AG09309 (cell line): ENCODE measurements around the gene PTGES.
A peak's percentile ranks its signal among the peaks of the same experiment; 100 is the strongest.

Experiments
- DNase-seq: peaks from one replicate; pipeline ENCODE4 v3.0.0-alpha.2; 2010; ENCODE audit warnings: low read depth
- H3K4me3 ChIP-seq: 2 replicates; pipeline ENCODE4 v1.5.1; 2011; ENCODE audit warnings: mild to moderate bottlenecking, low read depth, low read length, moderate library complexity; ENCODE audit not compliant: control insufficient read depth
- TF ChIP-seq, protein P1 (sequence below): IDR thresholded peaks from 2 replicates; pipeline ENCODE4 v1.5.1; 2011; ENCODE audit warnings: mild to moderate bottlenecking, low read depth, low read length, inconsistent platforms; ENCODE audit not compliant: insufficient read depth, control insufficient read depth; ENCODE audit errors: missing control alignments

PTGES gene

DNA sequence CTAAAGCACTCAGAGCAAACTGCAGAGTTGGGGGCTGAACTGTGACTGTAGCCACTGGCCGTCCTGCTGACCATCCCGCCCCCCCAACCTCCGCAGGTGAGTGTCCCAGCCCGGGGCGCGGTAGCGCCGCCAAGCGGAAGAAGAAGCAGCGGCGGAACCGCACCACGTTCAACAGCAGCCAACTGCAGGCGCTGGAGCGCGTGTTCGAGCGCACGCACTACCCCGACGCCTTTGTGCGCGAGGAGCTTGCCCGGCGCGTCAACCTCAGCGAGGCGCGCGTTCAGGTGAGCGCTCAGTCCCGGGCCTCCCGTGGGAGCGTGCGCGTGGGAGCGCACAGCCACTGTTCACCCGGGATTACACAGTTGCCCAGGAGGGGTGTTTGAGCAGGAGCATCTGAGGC, 33.7 kb downstream of the PTGES start:
- no peak overlapping the region for H3K4me3 ChIP-seq
- DNase-seq: no peak
- TF ChIP-seq, protein P1, sequence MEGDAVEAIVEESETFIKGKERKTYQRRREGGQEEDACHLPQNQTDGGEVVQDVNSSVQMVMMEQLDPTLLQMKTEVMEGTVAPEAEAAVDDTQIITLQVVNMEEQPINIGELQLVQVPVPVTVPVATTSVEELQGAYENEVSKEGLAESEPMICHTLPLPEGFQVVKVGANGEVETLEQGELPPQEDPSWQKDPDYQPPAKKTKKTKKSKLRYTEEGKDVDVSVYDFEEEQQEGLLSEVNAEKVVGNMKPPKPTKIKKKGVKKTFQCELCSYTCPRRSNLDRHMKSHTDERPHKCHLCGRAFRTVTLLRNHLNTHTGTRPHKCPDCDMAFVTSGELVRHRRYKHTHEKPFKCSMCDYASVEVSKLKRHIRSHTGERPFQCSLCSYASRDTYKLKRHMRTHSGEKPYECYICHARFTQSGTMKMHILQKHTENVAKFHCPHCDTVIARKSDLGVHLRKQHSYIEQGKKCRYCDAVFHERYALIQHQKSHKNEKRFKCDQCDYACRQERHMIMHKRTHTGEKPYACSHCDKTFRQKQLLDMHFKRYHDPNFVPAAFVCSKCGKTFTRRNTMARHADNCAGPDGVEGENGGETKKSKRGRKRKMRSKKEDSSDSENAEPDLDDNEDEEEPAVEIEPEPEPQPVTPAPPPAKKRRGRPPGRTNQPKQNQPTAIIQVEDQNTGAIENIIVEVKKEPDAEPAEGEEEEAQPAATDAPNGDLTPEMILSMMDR: no peak

DNA sequence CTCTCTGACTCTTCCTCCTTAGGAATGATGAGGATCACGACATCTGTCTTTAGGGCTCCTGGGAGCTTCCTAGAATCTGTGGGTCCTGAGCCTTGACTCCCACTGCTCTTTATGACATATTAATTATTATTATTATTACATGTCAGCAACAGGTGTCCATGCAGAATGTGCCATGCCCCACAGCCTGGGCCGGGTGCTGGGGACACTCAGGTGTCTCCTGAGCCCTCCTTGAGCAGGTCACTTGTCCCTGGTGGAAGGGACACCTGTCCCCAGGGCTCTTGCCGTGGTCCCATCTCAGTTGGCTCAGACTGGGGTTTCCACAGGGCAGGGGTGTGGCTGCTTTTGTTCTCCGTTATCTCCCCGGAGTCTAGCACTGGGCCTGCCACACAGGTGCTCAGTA, 34.2 kb downstream of the PTGES start:
- DNase-seq: no peak
- H3K4me3 ChIP-seq: no peak overlapping the region
- TF ChIP-seq, protein P1: no peak

DNA sequence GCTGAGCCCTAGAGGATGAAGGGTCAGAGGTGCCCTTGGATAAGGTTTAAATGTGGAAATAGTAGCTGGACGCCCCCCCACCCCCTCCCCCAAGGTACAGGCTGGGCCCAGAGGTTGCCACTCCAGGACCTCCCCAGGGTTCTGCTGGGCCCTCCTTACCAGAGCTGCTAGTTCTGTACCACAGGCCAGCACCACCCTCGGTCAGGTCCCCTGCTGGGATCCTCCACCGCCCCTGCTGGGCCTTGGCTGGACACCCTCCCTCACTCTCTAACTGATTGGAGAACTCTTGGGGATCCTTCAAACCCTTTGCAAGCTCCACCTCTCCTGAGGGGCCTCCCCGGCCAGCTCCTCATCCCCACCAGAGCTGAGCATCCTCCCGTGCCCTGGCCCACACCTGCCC, 34.9 kb downstream of the PTGES start:
- no peak overlapping the region for H3K4me3 ChIP-seq
- TF ChIP-seq, protein P1: no peak
- no peak for DNase-seq

DNA sequence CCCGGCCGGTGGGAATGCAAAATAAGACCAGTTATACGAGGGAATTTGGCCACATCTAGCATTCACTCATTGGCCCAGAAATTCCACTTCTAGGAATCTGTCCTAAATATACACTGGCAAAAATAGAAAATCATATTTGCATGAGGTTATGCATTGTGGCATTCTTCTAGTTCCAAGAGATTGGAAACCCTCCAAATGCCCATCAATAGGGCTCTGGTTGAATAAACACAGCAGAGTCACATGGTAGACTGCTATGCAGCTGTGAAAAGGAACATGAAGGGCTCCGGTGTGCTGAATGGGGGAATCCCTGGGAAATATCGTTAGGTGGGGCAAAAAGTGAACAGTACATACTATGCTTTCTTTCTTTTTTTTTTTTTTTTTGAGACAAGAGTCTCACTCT, 36.8 kb downstream of the PTGES start:
- no peak for DNase-seq
- no peak overlapping the region for H3K4me3 ChIP-seq
- TF ChIP-seq, protein P1: no peak

DNA sequence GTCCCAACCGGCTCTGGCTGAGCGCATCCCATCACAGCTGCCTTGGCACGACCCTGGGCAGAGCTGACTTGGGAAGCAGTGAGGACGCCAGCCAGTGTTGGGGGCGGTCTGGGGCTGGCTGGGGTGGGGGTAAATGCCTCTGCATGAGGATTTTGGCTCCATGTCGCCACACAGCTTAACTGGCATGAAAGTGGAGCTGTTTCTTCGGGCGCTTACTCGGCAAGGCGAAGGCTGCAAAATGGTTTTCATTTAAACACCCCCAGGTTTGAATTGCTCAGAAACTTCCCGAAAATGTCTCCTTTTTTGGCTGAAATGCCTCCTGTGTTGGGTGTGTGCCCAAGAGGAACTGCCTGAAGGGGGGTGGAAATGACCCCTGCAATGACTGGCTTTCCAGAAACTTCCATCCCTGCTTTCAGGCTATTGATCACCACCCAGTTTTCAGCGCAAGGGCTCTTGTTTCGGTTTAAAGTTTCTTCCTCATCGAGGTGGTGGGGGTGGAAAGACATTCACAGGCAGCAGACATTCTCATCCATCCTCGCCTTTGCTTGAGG, 38.3 kb downstream of the PTGES start:
- H3K4me3 ChIP-seq: peak overlapping the region; percentile 5; the same call in 1 of the 2 replicates
- no peak for DNase-seq
- TF ChIP-seq, protein P1: no peak

DNA sequence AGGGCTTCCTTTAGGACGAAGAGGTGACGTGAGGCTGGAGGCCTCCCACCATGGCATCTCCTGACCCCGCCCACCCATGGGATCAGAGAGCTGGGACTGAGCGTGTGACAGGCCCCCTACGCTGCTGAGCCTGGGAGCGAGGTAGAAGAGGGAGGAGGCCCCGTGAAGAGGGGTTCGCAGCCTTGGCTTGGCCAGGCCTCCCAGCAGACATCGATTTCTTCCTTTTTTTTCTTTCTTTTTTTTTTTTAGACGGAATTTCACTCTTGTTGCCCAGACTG, 39.5 kb downstream of the PTGES start:
- TF ChIP-seq, protein P1: no peak
- DNase-seq: no peak
- no peak overlapping the region for H3K4me3 ChIP-seq
